ENCODE measurements around the gene KCNS3.
"Not testable (repeated sequence)": the region's sequence is repeated elsewhere in the genome, so short reads cannot be mapped to it uniquely, and the experiment has no call there.

Gene KCNS3

GRCh38 chr2:17959356-17959755 lies 80.9 kb downstream of the KCNS3 start:
- Histone ChIP-seq H3K4me1 (no peaks in the 10 kb centered on the region), H3K4me3 (ENCODE audit: low read depth, low read length) (no peak overlapping the region), H3K27me3 (no peaks in the 10 kb centered on the region; the same call in 1 of the 2 replicates), H3K36me3 (no peaks in the 10 kb centered on the region), H3K9me3 (no peaks in the 10 kb centered on the region)
- no peak for DNase-seq
- TF ChIP-seq, protein P1, sequence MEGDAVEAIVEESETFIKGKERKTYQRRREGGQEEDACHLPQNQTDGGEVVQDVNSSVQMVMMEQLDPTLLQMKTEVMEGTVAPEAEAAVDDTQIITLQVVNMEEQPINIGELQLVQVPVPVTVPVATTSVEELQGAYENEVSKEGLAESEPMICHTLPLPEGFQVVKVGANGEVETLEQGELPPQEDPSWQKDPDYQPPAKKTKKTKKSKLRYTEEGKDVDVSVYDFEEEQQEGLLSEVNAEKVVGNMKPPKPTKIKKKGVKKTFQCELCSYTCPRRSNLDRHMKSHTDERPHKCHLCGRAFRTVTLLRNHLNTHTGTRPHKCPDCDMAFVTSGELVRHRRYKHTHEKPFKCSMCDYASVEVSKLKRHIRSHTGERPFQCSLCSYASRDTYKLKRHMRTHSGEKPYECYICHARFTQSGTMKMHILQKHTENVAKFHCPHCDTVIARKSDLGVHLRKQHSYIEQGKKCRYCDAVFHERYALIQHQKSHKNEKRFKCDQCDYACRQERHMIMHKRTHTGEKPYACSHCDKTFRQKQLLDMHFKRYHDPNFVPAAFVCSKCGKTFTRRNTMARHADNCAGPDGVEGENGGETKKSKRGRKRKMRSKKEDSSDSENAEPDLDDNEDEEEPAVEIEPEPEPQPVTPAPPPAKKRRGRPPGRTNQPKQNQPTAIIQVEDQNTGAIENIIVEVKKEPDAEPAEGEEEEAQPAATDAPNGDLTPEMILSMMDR (IDR thresholded peaks at IDR 0.05; ENCODE audit: low read depth, low read length): no peak

GRCh38 chr2:17959833-17960232 lies 81.4 kb downstream of the KCNS3 start:
- Histone ChIP-seq H3K4me3 (ENCODE audit: low read depth, low read length) (no peak overlapping the region), H3K36me3 (no peaks in the 10 kb centered on the region), H3K9me3 (no peaks in the 10 kb centered on the region), H3K4me1 (no peaks in the 10 kb centered on the region), H3K27me3 (no peaks in the 10 kb centered on the region)
- TF ChIP-seq, protein P1 (IDR thresholded peaks at IDR 0.05; ENCODE audit: low read depth, low read length): no peak
- no peak for DNase-seq

- no peaks in the 10 kb centered on the region for H3K27me3 ChIP-seq
- no peaks in the 10 kb centered on the region for H3K9me3 ChIP-seq
- no peaks in the 10 kb centered on the region for H3K36me3 ChIP-seq
- H3K4me3 ChIP-seq (ENCODE audit: low read depth, low read length): no peak overlapping the region
- DNase-seq: no peak
- no peaks in the 10 kb centered on the region for H3K4me1 ChIP-seq
- TF ChIP-seq, protein P1 (IDR thresholded peaks at IDR 0.05; ENCODE audit: low read depth, low read length): no peak
Observed at GRCh38 chr2:17960925-17961324, 82.5 kb downstream of the KCNS3 start.

GRCh38 chr2:17961789-17962188 lies 83.3 kb downstream of the KCNS3 start:
- TF ChIP-seq, protein P1 (IDR thresholded peaks at IDR 0.05; ENCODE audit: low read depth, low read length): no peak
- H3K4me1 ChIP-seq: no peaks in the 10 kb centered on the region
- H3K9me3 ChIP-seq: no peaks in the 10 kb centered on the region

GRCh38 chr2:17962876-17963275 lies 84.4 kb downstream of the KCNS3 start:
- Histone ChIP-seq H3K9me3 (no peaks in the 10 kb centered on the region), H3K4me1 (no peaks in the 10 kb centered on the region), H3K4me3 (ENCODE audit: low read depth, low read length) (no peak overlapping the region), H3K27me3 (no peaks in the 10 kb centered on the region; the same call in 1 of the 2 replicates), H3K36me3 (no peaks in the 10 kb centered on the region)
- no peak for DNase-seq
- TF ChIP-seq, protein P1 (IDR thresholded peaks at IDR 0.05; ENCODE audit: low read depth, low read length): no peak

More at GRCh38 chr2:17961789-17962188, 83.3 kb downstream of the KCNS3 start:
- Histone ChIP-seq H3K36me3 (no peaks in the 10 kb centered on the region), H3K4me3 (ENCODE audit: low read depth, low read length) (no peak overlapping the region), H3K27me3 (no peaks in the 10 kb centered on the region; the same call in 1 of the 2 replicates)
- DNase-seq: no peak

GRCh38 chr2:17963571-17963970 lies 85.1 kb downstream of the KCNS3 start:
- H3K4me3 ChIP-seq (ENCODE audit: low read depth, low read length); DNase-seq; H3K9me3 ChIP-seq; H3K4me1 ChIP-seq; H3K27me3 ChIP-seq; H3K36me3 ChIP-seq: not testable (repeated sequence)

GRCh38 chr2:17965196-17965595 lies 86.7 kb downstream of the KCNS3 start:
- Histone ChIP-seq H3K9me3 (no peaks in the 10 kb centered on the region), H3K36me3 (no peaks in the 10 kb centered on the region), H3K4me3 (ENCODE audit: low read depth, low read length) (no peak overlapping the region), H3K4me1 (no peaks in the 10 kb centered on the region), H3K27me3 (no peaks in the 10 kb centered on the region; the same call in 1 of the 2 replicates)
- TF ChIP-seq, protein P1 (IDR thresholded peaks at IDR 0.05; ENCODE audit: low read depth, low read length): no peak
- DNase-seq: no peak
